Psoas muscle (tissue), 8 donors: Measurements from ENCODE around the gene C17orf50. TPM values are rescaled to one million over a fixed set of nuclear protein-coding genes. Genes with fewer than 3 reads are reported as not detected.
A peak's percentile ranks its signal among the peaks of the same experiment; 100 is the strongest.

Source experiments
- ATAC-seq, 4 donors: fragments of 200-7000 bp; cut with Tn5 transposase; one replicate each; pipeline ENCODE4 v1.9.1; 2020; ENCODE audit warnings: moderate library complexity in 3 of 4, mild to moderate bottlenecking in 2 of 4
- DNase-seq, 2 donors: peaks; one replicate each; pipeline ENCODE4 v3.0.0-alpha.2; 2020
- H3K27ac ChIP-seq: fragments of 200-600 bp; one replicate; pipeline ENCODE4 v1.8.0; 2022
- H3K27me3 ChIP-seq, 3 donors: fragments of 200-600 bp in 1 of 3; one replicate each; pipeline versions ENCODE4 v1.6.1 to v1.8.0; 2013 to 2022; ENCODE audit warnings: low read length in 2 of 3, mild to moderate bottlenecking in 2 of 3, moderate library complexity in 1 of 3; ENCODE audit not compliant: insufficient read depth in 3 of 3
- H3K36me3 ChIP-seq, 2 donors: fragments of 200-600 bp in 1 of 2; one replicate each; pipeline versions ENCODE4 v1.6.1 to v1.8.0; 2013 to 2022; ENCODE audit warnings: low read depth in 1 of 2, mild to moderate bottlenecking in 1 of 2, moderate library complexity in 1 of 2; ENCODE audit not compliant: insufficient read depth in 1 of 2
- H3K4me1 ChIP-seq: fragments of 200-600 bp; one replicate; pipeline ENCODE4 v1.8.0; 2022
- H3K4me3 ChIP-seq: fragments of 200-600 bp; one replicate; pipeline ENCODE4 v1.8.0; 2022; ENCODE audit warnings: mild to moderate bottlenecking
- H3K9me3 ChIP-seq: fragments of 200-600 bp; one replicate; pipeline ENCODE4 v1.8.0; 2022
- WGBS, 3 donors: extraction: QIAGEN DNeasy Blood & Tissue Kit; methylation state at CpG; one replicate each; pipeline versions ENCODE4 v1.1.6 to v1.1.7; 2013; 5-methylcytosine and 5-hydroxymethylcytosine counted together
- intact Hi-C, 2 donors: fragments of 100-400 bp; cut with DNase I; formaldehyde crosslinking; loops; one replicate each; pipeline versions ENCODE4 v1.11.0 to v1.14.2; 2022
- polyA plus RNA-seq, 3 donors: library from polyadenylated mRNA; stranded (reverse); fragments of 200-250 nt; gene quantifications; one replicate each; pipeline ENCODE4 v1.2.3, GENCODE V29; 2013
- total RNA-seq, 4 donors: library from RNA; stranded (reverse); fragmentation: NEBNext Ultra II Directional in 2 of 4; extraction: Animal tissue kit (Norgen Biotek cat#: 25700) in 2 of 4; gene quantifications; one replicate each; pipeline versions ENCODE4 v1.2.1 to v1.2.4, GENCODE V29; 2021 to 2023
- TF ChIP-seq, protein P1 (sequence below): fragments of 200-600 bp; IDR thresholded peaks from one replicate; pipeline ENCODE4 v1.8.0; 2022; ENCODE audit warnings: antibody characterized with exemption
- donor health status: healthy with polysubstance abuse.
- donor health status: DM: no; HTN: no; CAD: no; lungs with moderate emphysema.
- donor health status: Bipolar disorder and iron deficiency.
- donor health status: healthy.
- donor health status: DM: yes; HTN: yes; CAD: no.
- donor health status: DM: no; HTN: no; CAD: no.
- donor health status: DM: no; HTN: no; CAD: no.
- donor health status: DM: yes; HTN: yes; CAD: no.

The C17orf50 gene
- total and polyA plus RNA-seq, 7 donors: 0.08 TPM; not detected in 6

DNA sequence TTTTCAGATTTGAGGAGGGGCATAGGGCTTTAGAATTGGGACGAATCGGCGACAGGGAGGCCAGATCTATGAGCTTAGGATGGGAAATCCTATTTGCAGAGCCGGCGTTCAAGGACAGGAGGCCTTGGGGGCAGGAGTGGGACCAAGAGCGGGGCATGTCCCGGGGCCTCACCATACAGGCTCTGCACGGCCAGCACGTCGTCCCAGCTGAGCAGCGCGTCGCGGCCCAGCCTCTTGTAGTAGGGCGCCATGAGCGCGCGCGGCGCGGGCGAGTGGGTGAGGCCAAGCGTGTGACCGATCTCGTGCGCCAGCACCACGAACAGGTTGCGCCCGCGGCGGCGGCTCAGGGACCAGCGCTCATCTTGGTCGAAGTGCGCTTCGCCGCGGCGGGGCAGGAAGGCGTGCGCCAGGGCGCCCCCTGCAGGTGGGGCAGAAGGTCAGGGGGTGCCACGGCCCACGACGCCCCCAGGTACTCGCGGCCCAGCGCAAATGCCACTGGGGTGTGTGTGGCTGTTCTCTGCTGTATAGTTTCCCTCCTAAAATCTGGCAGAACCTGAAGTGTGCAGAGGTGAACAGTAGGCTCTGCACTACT, 9.3 kb downstream of the C17orf50 start:
- H3K9me3 ChIP-seq: no peaks in the 10 kb centered on the region
- H3K27ac ChIP-seq: no peak overlapping the region
- intact Hi-C loops: no loop called here
- 93 to 96% (median 94%) methylated on average over 48 of the region's 48 CpGs for WGBS, 3 donors
- ATAC-seq (no peak), DNase-seq (no peak)
- no peaks in the 10 kb centered on the region for H3K27me3 ChIP-seq
- no peak overlapping the region for H3K4me3 ChIP-seq
- TF ChIP-seq, protein P1, sequence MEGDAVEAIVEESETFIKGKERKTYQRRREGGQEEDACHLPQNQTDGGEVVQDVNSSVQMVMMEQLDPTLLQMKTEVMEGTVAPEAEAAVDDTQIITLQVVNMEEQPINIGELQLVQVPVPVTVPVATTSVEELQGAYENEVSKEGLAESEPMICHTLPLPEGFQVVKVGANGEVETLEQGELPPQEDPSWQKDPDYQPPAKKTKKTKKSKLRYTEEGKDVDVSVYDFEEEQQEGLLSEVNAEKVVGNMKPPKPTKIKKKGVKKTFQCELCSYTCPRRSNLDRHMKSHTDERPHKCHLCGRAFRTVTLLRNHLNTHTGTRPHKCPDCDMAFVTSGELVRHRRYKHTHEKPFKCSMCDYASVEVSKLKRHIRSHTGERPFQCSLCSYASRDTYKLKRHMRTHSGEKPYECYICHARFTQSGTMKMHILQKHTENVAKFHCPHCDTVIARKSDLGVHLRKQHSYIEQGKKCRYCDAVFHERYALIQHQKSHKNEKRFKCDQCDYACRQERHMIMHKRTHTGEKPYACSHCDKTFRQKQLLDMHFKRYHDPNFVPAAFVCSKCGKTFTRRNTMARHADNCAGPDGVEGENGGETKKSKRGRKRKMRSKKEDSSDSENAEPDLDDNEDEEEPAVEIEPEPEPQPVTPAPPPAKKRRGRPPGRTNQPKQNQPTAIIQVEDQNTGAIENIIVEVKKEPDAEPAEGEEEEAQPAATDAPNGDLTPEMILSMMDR: no peak
- no peaks in the 10 kb centered on the region for H3K4me1 ChIP-seq
- no peaks in the 10 kb centered on the region for H3K36me3 ChIP-seq

DNA sequence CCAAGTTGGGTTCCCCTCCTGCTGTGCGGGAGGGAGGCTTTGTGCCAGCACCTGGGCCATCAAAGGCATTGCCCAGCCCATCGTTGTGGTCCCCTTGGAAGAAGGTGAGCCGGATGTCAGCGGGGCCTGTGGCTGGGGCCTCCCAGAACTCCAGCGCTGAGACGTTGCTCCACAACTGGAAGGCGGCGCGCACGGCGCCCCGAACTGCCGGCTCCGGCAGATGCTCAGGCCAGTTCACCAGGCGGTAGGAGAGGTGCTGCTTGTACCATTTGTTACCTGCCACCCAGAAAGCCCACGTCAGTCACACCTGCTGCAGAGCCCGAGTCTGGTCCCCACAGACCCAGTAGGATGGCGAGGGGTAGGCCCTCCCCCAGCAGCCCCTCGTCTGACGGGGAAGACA, 12.4 kb downstream of the C17orf50 start:
- WGBS, 3 donors: 83 to 91% (median 86%) methylated on average over 13 to 20 of the region's 20 CpGs

DNA sequence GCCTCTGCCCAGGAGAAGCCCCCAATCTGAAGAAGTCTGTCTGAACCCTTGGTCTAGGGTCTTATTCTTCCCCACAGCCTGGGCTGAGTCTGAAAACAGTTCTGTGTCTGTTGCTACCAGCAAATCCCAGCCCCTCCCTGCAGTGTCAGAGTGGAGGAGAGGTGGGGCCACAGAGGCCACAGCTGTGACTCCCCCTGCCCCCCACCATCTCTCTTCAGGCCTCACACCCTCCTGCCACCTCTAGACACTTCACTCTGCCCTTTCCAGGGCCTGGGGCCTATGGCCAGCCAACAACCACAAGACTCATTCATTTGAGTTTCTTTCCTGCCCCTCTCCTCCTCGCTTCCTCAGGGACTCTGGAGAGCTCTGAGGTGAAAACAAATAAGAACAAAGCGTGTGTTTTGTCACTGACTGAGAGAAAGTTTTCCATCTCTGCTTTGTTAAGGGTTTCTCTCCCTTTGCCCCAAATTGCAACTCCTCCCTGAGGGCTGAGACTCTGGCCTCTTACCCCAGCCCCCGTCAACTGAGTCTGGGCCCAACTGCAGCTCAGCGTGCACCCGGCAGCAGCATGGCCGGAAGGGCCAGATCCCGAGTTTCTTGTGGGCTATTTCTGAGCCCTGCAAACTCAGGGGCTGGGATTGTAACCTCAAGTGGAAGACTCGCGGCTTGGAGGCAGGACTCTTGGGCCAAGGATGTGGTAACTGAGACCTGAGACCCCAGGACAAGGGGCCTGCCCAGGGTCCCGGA, 13.2 kb downstream of the C17orf50 start:
- intact Hi-C loops: no loop called here
- 57 to 69% (median 66%) methylated on average over 10 of the region's 10 CpGs for WGBS, 3 donors
- H3K36me3 ChIP-seq: no peaks in the 10 kb centered on the region
- peak overlapping the region; percentile 4 for H3K27ac ChIP-seq
- no peaks in the 10 kb centered on the region for H3K9me3 ChIP-seq
- ATAC-seq (no peak), DNase-seq (no peak)
- TF ChIP-seq, protein P1: no peak
- H3K27me3 ChIP-seq: no peaks in the 10 kb centered on the region
- H3K4me3 ChIP-seq: no peak overlapping the region
- H3K4me1 ChIP-seq: no peaks in the 10 kb centered on the region

More for the DNA sequence above, 12.4 kb downstream of the C17orf50 start:
- Histone ChIP-seq H3K36me3 (no peaks in the 10 kb centered on the region), H3K4me3 (no peak overlapping the region), H3K9me3 (no peaks in the 10 kb centered on the region), H3K27me3 (no peaks in the 10 kb centered on the region), H3K4me1 (no peaks in the 10 kb centered on the region), H3K27ac (no peak overlapping the region)
- DNase-seq (no peak), ATAC-seq (no peak)
- TF ChIP-seq, protein P1: no peak
- intact Hi-C loops: no loop called here

DNA sequence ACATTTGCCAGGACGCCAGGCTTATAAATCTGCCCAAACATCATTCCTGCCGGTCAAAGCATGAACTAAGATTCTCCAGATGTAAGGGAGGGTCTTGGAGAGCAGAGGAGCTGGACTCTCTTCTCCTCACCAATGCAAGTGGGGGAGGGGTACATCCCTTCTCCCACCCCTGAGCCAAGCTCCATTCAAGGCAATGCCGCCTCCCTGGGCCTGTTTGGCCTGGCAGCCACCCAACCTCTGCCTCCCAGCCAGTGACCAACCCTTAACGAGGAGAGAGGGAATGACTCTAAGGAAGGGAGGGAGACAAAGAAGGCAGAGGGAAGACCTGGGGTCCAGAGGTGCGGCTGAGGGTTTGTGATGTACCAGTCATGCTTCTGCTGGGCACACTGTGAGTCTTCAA, 13.8 kb downstream of the C17orf50 start:
- TF ChIP-seq, protein P1: no peak
- intact Hi-C loops: no loop called here
- Histone ChIP-seq H3K27ac (peak overlapping the region; percentile 4), H3K4me1 (no peaks in the 10 kb centered on the region), H3K27me3 (peaks cover 0 to 4% (median 0%) of the 10 kb centered on the region in 3 donors), H3K4me3 (no peak overlapping the region), H3K9me3 (no peaks in the 10 kb centered on the region), H3K36me3 (no peaks in the 10 kb centered on the region)
- no peak for DNase-seq
- 58 to 74% (median 69%) methylated on average over 5 of the region's 5 CpGs for WGBS, 3 donors
- ATAC-seq: no peak
